Adipocyte (in vitro differentiated cells): ENCODE measurements around the gene MCTP2.

Experiments used
- DNase-seq: peaks from one replicate; pipeline ENCODE4 v3.0.0-alpha.2; 2015; ENCODE audit warnings: low read depth
- H3K27me3 ChIP-seq: replicated peaks from 2 replicates; pipeline ENCODE4 v1.7.0; 2013; ENCODE audit warnings: mild to moderate bottlenecking, low read length, moderate library complexity; ENCODE audit not compliant: control insufficient read depth, insufficient read depth
- H3K36me3 ChIP-seq: 2 replicates; pipeline ENCODE4 v1.7.0; 2013; ENCODE audit warnings: low read length, mild to moderate bottlenecking, moderate library complexity; ENCODE audit not compliant: control insufficient read depth, insufficient read depth, severe bottlenecking
- H3K4me1 ChIP-seq: 2 replicates; pipeline ENCODE4 v1.7.0; 2013; ENCODE audit warnings: mild to moderate bottlenecking, low read length, moderate library complexity; ENCODE audit not compliant: control insufficient read depth, insufficient read depth
- H3K4me3 ChIP-seq: 2 replicates; pipeline ENCODE4 v1.7.0; 2013; ENCODE audit warnings: mild to moderate bottlenecking, low read length, moderate library complexity
- H3K9ac ChIP-seq: 2 replicates; pipeline ENCODE4 v1.7.0; 2013; ENCODE audit warnings: mild to moderate bottlenecking, low read length, moderate library complexity
- H3K9me3 ChIP-seq: 2 replicates; pipeline ENCODE4 v1.7.0; 2013; ENCODE audit warnings: mild to moderate bottlenecking, low read length, moderate library complexity; ENCODE audit not compliant: control insufficient read depth

The MCTP2 gene

GRCh38 chr15:94404733-94405283, 173.4 kb downstream of the MCTP2 start:
- H3K36me3 ChIP-seq: peaks cover 14% of the 10 kb centered on the region
- no peak for DNase-seq
- no peaks in the 10 kb centered on the region for H3K9me3 ChIP-seq
- H3K4me3 ChIP-seq: no peak overlapping the region
- H3K9ac ChIP-seq: no peak overlapping the region
- peaks cover 3% of the 10 kb centered on the region for H3K4me1 ChIP-seq
- no peaks in the 10 kb centered on the region for H3K27me3 ChIP-seq

GRCh38 chr15:94411285-94411684, 179.9 kb downstream of the MCTP2 start:
- Histone ChIP-seq H3K4me1 (no peaks in the 10 kb centered on the region), H3K27me3 (no peaks in the 10 kb centered on the region), H3K9me3 (no peaks in the 10 kb centered on the region), H3K36me3 (peaks cover 5% of the 10 kb centered on the region), H3K4me3 (no peak overlapping the region), H3K9ac (no peak overlapping the region)
- DNase-seq: no peak

GRCh38 chr15:94411846-94412245, 180.5 kb downstream of the MCTP2 start:
- Histone ChIP-seq H3K4me1 (no peaks in the 10 kb centered on the region), H3K4me3 (no peak overlapping the region), H3K36me3 (peaks cover 3% of the 10 kb centered on the region), H3K9me3 (no peaks in the 10 kb centered on the region), H3K9ac (no peak overlapping the region), H3K27me3 (no peaks in the 10 kb centered on the region)
- no peak for DNase-seq

- Histone ChIP-seq H3K9ac (no peak overlapping the region), H3K27me3 (no peaks in the 10 kb centered on the region), H3K4me1 (no peaks in the 10 kb centered on the region), H3K36me3 (no peaks in the 10 kb centered on the region), H3K9me3 (no peaks in the 10 kb centered on the region), H3K4me3 (no peak overlapping the region)
- peak; percentile 66 for DNase-seq
Observed at GRCh38 chr15:94412979-94413746, 181.8 kb downstream of the MCTP2 start.

GRCh38 chr15:94414916-94415315, 183.6 kb downstream of the MCTP2 start:
- no peaks in the 10 kb centered on the region for H3K9me3 ChIP-seq
- H3K27me3 ChIP-seq: no peaks in the 10 kb centered on the region
- DNase-seq: no peak
- no peaks in the 10 kb centered on the region for H3K36me3 ChIP-seq
- H3K4me1 ChIP-seq: no peaks in the 10 kb centered on the region
- H3K9ac ChIP-seq: no peak overlapping the region
- H3K4me3 ChIP-seq: no peak overlapping the region

- Histone ChIP-seq H3K36me3 (no peaks in the 10 kb centered on the region), H3K4me1 (no peaks in the 10 kb centered on the region), H3K4me3 (no peak overlapping the region), H3K9ac (no peak overlapping the region), H3K27me3 (no peaks in the 10 kb centered on the region), H3K9me3 (no peaks in the 10 kb centered on the region)
- no peak for DNase-seq
Observed at GRCh38 chr15:94416267-94416666, 184.9 kb downstream of the MCTP2 start.

- no peaks in the 10 kb centered on the region for H3K36me3 ChIP-seq
- no peaks in the 10 kb centered on the region for H3K27me3 ChIP-seq
- H3K4me1 ChIP-seq: no peaks in the 10 kb centered on the region
- H3K4me3 ChIP-seq: no peak overlapping the region
- DNase-seq: no peak
- no peak overlapping the region for H3K9ac ChIP-seq
- no peaks in the 10 kb centered on the region for H3K9me3 ChIP-seq
Observed at GRCh38 chr15:94416820-94417219, 185.5 kb downstream of the MCTP2 start.

GRCh38 chr15:94417501-94418293, 186.3 kb downstream of the MCTP2 start:
- Histone ChIP-seq H3K27me3 (no peaks in the 10 kb centered on the region), H3K4me3 (no peak overlapping the region), H3K4me1 (no peaks in the 10 kb centered on the region), H3K9me3 (no peaks in the 10 kb centered on the region), H3K9ac (no peak overlapping the region), H3K36me3 (no peaks in the 10 kb centered on the region)
- DNase-seq: no peak

- H3K27me3 ChIP-seq: no peaks in the 10 kb centered on the region
Observed at GRCh38 chr15:94421706-94422105, 190.3 kb downstream of the MCTP2 start.

GRCh38 chr15:94432279-94432678, 200.9 kb downstream of the MCTP2 start:
- Histone ChIP-seq H3K4me1 (no peaks in the 10 kb centered on the region), H3K9me3 (no peaks in the 10 kb centered on the region), H3K36me3 (peaks cover 1% of the 10 kb centered on the region)

More at GRCh38 chr15:94421706-94422105, 190.3 kb downstream of the MCTP2 start:
- no peak for DNase-seq
- Histone ChIP-seq H3K4me1 (no peaks in the 10 kb centered on the region), H3K9ac (no peak overlapping the region), H3K9me3 (no peaks in the 10 kb centered on the region), H3K4me3 (no peak overlapping the region), H3K36me3 (no peaks in the 10 kb centered on the region)

GRCh38 chr15:94439158-94439557, 207.8 kb downstream of the MCTP2 start:
- no peak for DNase-seq
- Histone ChIP-seq H3K36me3 (no peaks in the 10 kb centered on the region), H3K9ac (no peak overlapping the region), H3K9me3 (no peaks in the 10 kb centered on the region), H3K27me3 (no peaks in the 10 kb centered on the region), H3K4me3 (no peak overlapping the region), H3K4me1 (no peaks in the 10 kb centered on the region)

More at GRCh38 chr15:94432279-94432678, 200.9 kb downstream of the MCTP2 start:
- H3K4me3 ChIP-seq: no peak overlapping the region
- no peak for DNase-seq
- no peaks in the 10 kb centered on the region for H3K27me3 ChIP-seq
- H3K9ac ChIP-seq: no peak overlapping the region
